ENCODE measurements around the gene LAMB4. TPM values are rescaled to one million over a fixed set of nuclear protein-coding genes. Genes with fewer than 3 reads are reported as not detected.

Gene LAMB4
- total RNA-seq, 2 donors from 2014 or later = 0.26 to 2.0 TPM

DNA sequence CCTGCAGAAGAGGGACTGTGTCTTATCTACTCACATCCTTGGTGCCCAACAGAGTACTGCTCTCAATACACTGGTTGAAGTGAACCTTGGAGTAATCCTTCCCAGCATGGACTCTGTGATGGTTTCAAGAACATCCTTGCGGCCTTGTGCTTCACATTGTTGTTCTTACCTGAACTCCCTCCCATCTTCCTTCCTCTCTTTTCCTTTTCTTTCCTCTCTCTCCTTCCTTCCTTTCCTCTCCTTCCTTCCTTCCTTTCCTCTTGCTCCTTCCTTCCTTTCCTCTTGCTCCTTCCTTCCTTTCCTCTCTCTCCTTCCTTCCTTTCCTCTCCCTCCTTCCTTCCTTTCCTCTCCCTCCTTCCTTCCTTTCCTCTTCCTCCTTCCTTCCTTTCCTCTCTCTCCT is 153.5 kb downstream of the LAMB4 start:
- Histone ChIP-seq H3K4me1 (peaks cover 13% of the 10 kb centered on the region), H3K36me3 (replicated peaks in 1 of 2; ENCODE audit: insufficient read depth in 1 of 2, low read depth in 2 of 2) (peaks cover 0 to 17% of the 10 kb centered on the region in 2 donors), H3K9me3 (no peaks in the 10 kb centered on the region), H3K27ac (no peak overlapping the region), H3K4me3 (no peak overlapping the region), H3K27me3 (no peaks in the 10 kb centered on the region)
- intact Hi-C loops (cut with DNase I) = no loop called here
- no peak for DNase-seq
- 93 to 100% methylated on average over 1 of the region's 1 CpG for WGBS, 2 donors
- TF ChIP-seq POLR2A (IDR thresholded peaks at IDR 0.05) = no peak
- no peak for ATAC-seq

- H3K36me3 ChIP-seq (replicated peaks in 1 of 2; ENCODE audit: insufficient read depth in 1 of 2, low read depth in 2 of 2) = peaks cover 0 to 17% of the 10 kb centered on the region in 2 donors
- no peak for TF ChIP-seq POLR2A (IDR thresholded peaks at IDR 0.05)
- no peak for TF ChIP-seq CTCF (IDR thresholded peaks at IDR 0.05)
- H3K27ac ChIP-seq = no peak overlapping the region
- no peak overlapping the region for H3K4me3 ChIP-seq
- peaks cover 18% of the 10 kb centered on the region for H3K4me1 ChIP-seq
- H3K27me3 ChIP-seq = no peaks in the 10 kb centered on the region
- no peaks in the 10 kb centered on the region for H3K9me3 ChIP-seq
- intact Hi-C loops (cut with DNase I) = no loop called here
- DNase-seq (no peak), ATAC-seq (no peak)
- WGBS, 2 donors = 92% methylated on average over 13 of the region's 13 CpGs
These were observed 154.7 kb downstream of the LAMB4 start for GRCh38 chr7:107975394-107976013.

DNA sequence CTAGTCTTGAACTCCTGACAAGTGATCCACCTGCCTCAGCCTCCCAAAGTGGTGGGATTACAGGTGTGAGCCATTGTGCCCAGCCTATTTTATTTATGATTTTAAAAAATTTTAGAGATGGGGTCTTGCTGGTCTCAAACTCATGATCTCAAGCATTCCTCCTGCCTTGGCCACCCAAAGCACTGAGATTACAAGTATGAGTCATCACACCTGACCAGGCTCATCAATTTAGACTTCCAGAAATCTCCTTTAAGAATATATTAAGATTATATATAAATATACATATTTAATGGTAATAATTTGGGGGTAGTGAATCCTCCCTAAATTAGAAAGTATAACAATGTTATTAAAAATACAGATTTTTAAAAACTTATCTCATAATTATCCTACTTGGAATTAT is 156.3 kb downstream of the LAMB4 start:
- intact Hi-C loops (cut with DNase I) = no loop called here
- Histone ChIP-seq H3K9me3 (no peaks in the 10 kb centered on the region), H3K36me3 (replicated peaks in 1 of 2; ENCODE audit: insufficient read depth in 1 of 2, low read depth in 2 of 2) (peaks cover 0 to 17% of the 10 kb centered on the region in 2 donors), H3K27me3 (no peaks in the 10 kb centered on the region), H3K27ac (no peak overlapping the region), H3K4me1 (peaks cover 24% of the 10 kb centered on the region), H3K4me3 (no peak overlapping the region)
- DNase-seq = no peak
- no peak for ATAC-seq
- TF ChIP-seq CTCF (IDR thresholded peaks at IDR 0.05) (no peak), POLR2A (IDR thresholded peaks at IDR 0.05) (no peak)

Small RNA genes lying within 50 kb of the gene (small RNA-seq; reads per million reads assigned to genes)
- not detected for gene RF00012

Other genes with a start within 250 kb of the LAMB4 start
- 100 to 1,000 TPM in 1 of 2 donors, 10 to 100 TPM in 1; 53.7 to 123 TPM for gene DLD, start 239.2 kb downstream of the LAMB4 start, total RNA-seq
- 100 to 1,000 TPM in 1 of 2 donors, 10 to 100 TPM in 1; 91.6 to 130 TPM for gene LAMB1, start 127.2 kb downstream of the LAMB4 start, total RNA-seq

All from body of pancreas (tissue), 4 donors.